ENCODE measurements around the gene KLHL9. TPM values are rescaled to one million over a fixed set of nuclear protein-coding genes. Genes with fewer than 3 reads are reported as not detected.

Gene KLHL9
- total and polyA plus RNA-seq, 2 donors (not counting 1 experiment from before 2014, with no cell fraction given): 4.3 to 17.6 TPM

GRCh38 chr9:21333226-21333625 is 2.0 kb downstream of the KLHL9 start:
- Histone ChIP-seq H3K36me3 (replicated peaks in 1 of 2; ENCODE audit: control extremely low read depth in 1 of 2, control insufficient read depth in 1 of 2, extremely low read depth in 1 of 2, insufficient read depth in 2 of 2, low read length in 1 of 2) (peaks cover 0 to 5% of the 10 kb centered on the region in 2 experiments), H3K9ac (ENCODE audit: low read length) (no peak overlapping the region), H2AFZ (ENCODE audit: insufficient read depth, low read depth, low read length, poor library complexity, severe bottlenecking) (no peak overlapping the region), H4K20me1 (ENCODE audit: control insufficient read depth, insufficient read depth, low read length, poor library complexity, severe bottlenecking) (peaks cover 35% of the 10 kb centered on the region), H3K4me3 (ENCODE audit: control extremely low read depth in 1 of 5, extremely low read depth in 1 of 5, insufficient read depth in 1 of 5, low read depth in 2 of 5, low read length in 4 of 5) (no peak overlapping the region), H3K79me2 (ENCODE audit: control insufficient read depth, insufficient read depth, low read length) (peaks cover 57% of the 10 kb centered on the region), H3K4me1 (ENCODE audit: control insufficient read depth in 2 of 2, insufficient read depth in 2 of 2, low read length in 2 of 2) (peaks cover 18 to 27% of the 10 kb centered on the region in 2 donors), H3K9me3 (ENCODE audit: control extremely low read depth in 1 of 3, control insufficient read depth in 2 of 3, insufficient read depth in 1 of 3, low read length in 2 of 3) (no peaks in the 10 kb centered on the region), H3K27me3 (replicated peaks in 1 of 4; ENCODE audit: control extremely low read depth in 1 of 4, control insufficient read depth in 3 of 4, insufficient read depth in 4 of 4, low read length in 3 of 4) (peaks cover 0 to 2% (median 0%) of the 10 kb centered on the region in 4 experiments), H3K4me2 (replicated peaks; ENCODE audit: low read depth, low read length, poor library complexity, severe bottlenecking) (no peak overlapping the region), H3K27ac (ENCODE audit: low read length in 2 of 2) (no peak overlapping the region)
- intact Hi-C loops (cut with micrococcal nuclease): loop anchor here (10.0 kb wide), 1 partner anchor 662 kb away; the partner anchor contains the start of genes CDKN2A and CDKN2B-AS1
- Mint-ChIP-seq H3K27me3 (peaks cover 3% of the 10 kb centered on the region), H3K4me1 (peaks cover 54% of the 10 kb centered on the region), H3K4me3 (peak overlapping the region; percentile 95), H3K9me3 (ENCODE audit: insufficient read depth) (no peaks in the 10 kb centered on the region), H3K27ac (peak overlapping the region; percentile 38)
- DNase-seq (no peak), ATAC-seq (ENCODE audit: low read depth) (no peak)
- ChIA-PET CTCF (interaction anchor here (0.6 to 4.1 kb wide), 5 partner anchors 11 to 711 kb away, joined by 3 to 25 read pairs (median 5); partner anchors contain the start of gene MLLT3), POLR2A (no interaction called here)
- 100% methylated on average over 1 of the region's 2 CpGs for WGBS (ENCODE audit: insufficient coverage)
- no peak for TF ChIP-seq EZH2 (IDR thresholded peaks at IDR 0.05; ENCODE audit: borderline replicate concordance, insufficient read depth, low read depth, low read length, poor library complexity, severe bottlenecking)
- no peak for TF ChIP-seq CTCF (IDR thresholded peaks at IDR 0.05)

GRCh38 chr9:21331676-21332402 is 3.4 kb downstream of the KLHL9 start:
- H3K4me3 Mint-ChIP-seq: no peak overlapping the region
- DNase-seq: no peak
- no peaks in the 10 kb centered on the region for H3K9me3 Mint-ChIP-seq (ENCODE audit: insufficient read depth)

More at GRCh38 chr9:21331676-21332402, 3.4 kb downstream of the KLHL9 start:
- H3K27ac ChIP-seq (ENCODE audit: low read length in 2 of 2): no peak overlapping the region
- peaks cover 18 to 27% of the 10 kb centered on the region in 2 donors for H3K4me1 ChIP-seq (ENCODE audit: control insufficient read depth in 2 of 2, insufficient read depth in 2 of 2, low read length in 2 of 2)
- peaks cover 62% of the 10 kb centered on the region for H3K79me2 ChIP-seq (ENCODE audit: control insufficient read depth, insufficient read depth, low read length)
- H3K36me3 ChIP-seq (replicated peaks in 1 of 2; ENCODE audit: control extremely low read depth in 1 of 2, control insufficient read depth in 1 of 2, extremely low read depth in 1 of 2, insufficient read depth in 2 of 2, low read length in 1 of 2): peaks cover 0 to 5% of the 10 kb centered on the region in 2 experiments
- no peak for ATAC-seq (ENCODE audit: low read depth)
- Mint-ChIP-seq H3K4me1 (peaks cover 57% of the 10 kb centered on the region), H3K27me3 (no peaks in the 10 kb centered on the region), H3K27ac (no peak overlapping the region)
- no CpG with 5 or more reads among the region's 5 CpGs for WGBS (ENCODE audit: insufficient coverage)
- H2AFZ ChIP-seq (ENCODE audit: insufficient read depth, low read depth, low read length, poor library complexity, severe bottlenecking): no peak overlapping the region
- TF ChIP-seq EZH2 (IDR thresholded peaks at IDR 0.05; ENCODE audit: borderline replicate concordance, insufficient read depth, low read depth, low read length, poor library complexity, severe bottlenecking): no peak
- TF ChIP-seq CTCF (IDR thresholded peaks at IDR 0.05): no peak
- no peak overlapping the region for H3K4me2 ChIP-seq (replicated peaks; ENCODE audit: low read depth, low read length, poor library complexity, severe bottlenecking)
- H3K9ac ChIP-seq (ENCODE audit: low read length): no peak overlapping the region
- POLR2A ChIA-PET: no interaction called here
- no peaks in the 10 kb centered on the region for H3K9me3 ChIP-seq (ENCODE audit: control extremely low read depth in 1 of 3, control insufficient read depth in 2 of 3, insufficient read depth in 1 of 3, low read length in 2 of 3)
- no peaks in the 10 kb centered on the region for H3K27me3 ChIP-seq (replicated peaks in 1 of 4; ENCODE audit: control extremely low read depth in 1 of 4, control insufficient read depth in 3 of 4, insufficient read depth in 4 of 4, low read length in 3 of 4)
- peaks cover 46% of the 10 kb centered on the region for H4K20me1 ChIP-seq (ENCODE audit: control insufficient read depth, insufficient read depth, low read length, poor library complexity, severe bottlenecking)
- CTCF ChIA-PET: interaction anchor here (1.6 to 4.7 kb wide), 3 partner anchors 11 to 124 kb away, joined by 4 to 86 read pairs (median 22); no protein-coding TSS in a partner anchor
- intact Hi-C loops (cut with micrococcal nuclease): loop anchor here (10.0 kb wide), 1 partner anchor 663 kb away; the partner anchor contains the start of genes CDKN2A and CDKN2B-AS1
- no peak overlapping the region for H3K4me3 ChIP-seq (ENCODE audit: control extremely low read depth in 1 of 5, extremely low read depth in 1 of 5, insufficient read depth in 1 of 5, low read depth in 2 of 5, low read length in 4 of 5)

All from B cell (primary cell).